Activated gamma-delta T cell (primary cell): ENCODE data around the gene TBC1D14.
A peak's percentile ranks its signal among the peaks of the same experiment; 100 is the strongest.

Experiments
- DNase-seq: peaks from one replicate; lab custom pipeline; 2025; lab: John Stamatoyannopoulos, UW

TBC1D14 gene

GRCh38 chr4:7043284-7044136 is 133.9 kb downstream of the TBC1D14 start, which contains the start of gene TADA2B:
Gene TADA2B, plus strand, starts transcription at chr4:7043372. Its CDS starts 208 bp downstream, at chr4:7043580.
- peak; percentile 43 for DNase-seq

- no peak for DNase-seq
These were observed 134.7 kb downstream of the TBC1D14 start for GRCh38 chr4:7044137-7044930.

GRCh38 chr4:7045553-7045952 is 135.9 kb downstream of the TBC1D14 start:
- no peak for DNase-seq

GRCh38 chr4:7045961-7046921 is 136.6 kb downstream of the TBC1D14 start:
- DNase-seq: no peak

- no peak for DNase-seq
These were observed 137.3 kb downstream of the TBC1D14 start for GRCh38 chr4:7046971-7047370.

GRCh38 chr4:7048642-7049041 is 139.0 kb downstream of the TBC1D14 start:
- no peak for DNase-seq

GRCh38 chr4:7049295-7049694 is 139.7 kb downstream of the TBC1D14 start:
- no peak for DNase-seq

GRCh38 chr4:7049739-7050138 is 140.1 kb downstream of the TBC1D14 start:
- no peak for DNase-seq

- no peak for DNase-seq
These were observed 141.0 kb downstream of the TBC1D14 start for GRCh38 chr4:7050481-7051143.

- DNase-seq: no peak
These were observed 141.5 kb downstream of the TBC1D14 start for GRCh38 chr4:7051144-7051495.

GRCh38 chr4:7051905-7052304 is 142.3 kb downstream of the TBC1D14 start:
- no peak for DNase-seq

GRCh38 chr4:7052313-7052712 is 142.7 kb downstream of the TBC1D14 start:
- no peak for DNase-seq

GRCh38 chr4:7052923-7053715 is 143.5 kb downstream of the TBC1D14 start:
- no peak for DNase-seq

- no peak for DNase-seq
These were observed 144.7 kb downstream of the TBC1D14 start for GRCh38 chr4:7054106-7054880.

- no peak for DNase-seq
These were observed 145.7 kb downstream of the TBC1D14 start for GRCh38 chr4:7055111-7055989.

- DNase-seq: no peak
These were observed 146.3 kb downstream of the TBC1D14 start for GRCh38 chr4:7055990-7056325.

- DNase-seq: no peak
These were observed 149.2 kb downstream of the TBC1D14 start for GRCh38 chr4:7058792-7059191.

- DNase-seq: no peak
These were observed 150.0 kb downstream of the TBC1D14 start for GRCh38 chr4:7059662-7060061.
